HepG2 (cell line): ENCODE results near the gene DOK1. TPM values are rescaled to one million over a fixed set of nuclear protein-coding genes. Genes with fewer than 3 reads are reported as not detected.

ENCODE experiments used
- BRCA1 ChIP-seq: sonication (generic); formaldehyde crosslinking; IDR thresholded peaks from 2 replicates; pipeline ENCODE4 v1.4.0; 2020; ENCODE audit warnings: missing genetic modification reagents
- CBX2 ChIP-seq, 2 experiments: fragments of 200-600 bp in 1 of 2; sonication (generic); formaldehyde crosslinking in 1 of 2; IDR thresholded peaks; 2 replicates each; pipeline versions ENCODE4 v1.7.0 to v1.8.1; 2018 to 2022; ENCODE audit warnings: low read depth in 2 of 2, low read length in 1 of 2, mild to moderate bottlenecking in 1 of 2, missing genetic modification reagents in 1 of 2
- ETV5 ChIP-seq: IDR thresholded peaks from 2 replicates; pipeline ENCODE4 v1.6.1; 2018; ENCODE audit warnings: missing biosample characterization, missing genetic modification reagents, inconsistent platforms, borderline replicate concordance
- HNF4A ChIP-seq: sonication (generic); formaldehyde crosslinking; IDR thresholded peaks from 2 replicates; pipeline ENCODE4 v1.4.0; 2020; ENCODE audit warnings: missing genetic modification reagents
- HOXA9 ChIP-seq: sonication (generic); formaldehyde crosslinking; IDR thresholded peaks from 2 replicates; pipeline ENCODE4 v1.8.1; 2022; ENCODE audit warnings: missing genetic modification reagents, mild to moderate bottlenecking, moderate library complexity, borderline replicate concordance
- NR2C2 ChIP-seq: sonication (generic); formaldehyde crosslinking; IDR thresholded peaks from 2 replicates; pipeline ENCODE4 v1.4.0; 2020; ENCODE audit warnings: missing genetic modification reagents, mild to moderate bottlenecking, moderate library complexity, borderline replicate concordance
- POLR2G ChIP-seq: fragments of 200-400 bp; formaldehyde crosslinking; IDR thresholded peaks from 2 replicates; pipeline ENCODE4 v1.6.1; 2018; ENCODE audit warnings: mild to moderate bottlenecking, low read depth, low read length, moderate library complexity
- RBFOX2 ChIP-seq: fragments of 200-400 bp; formaldehyde crosslinking; IDR thresholded peaks from 2 replicates; pipeline ENCODE4 v1.6.1; 2017; ENCODE audit warnings: low read depth, mild to moderate bottlenecking, low read length
- RELA ChIP-seq: sonication (generic); formaldehyde crosslinking; IDR thresholded peaks from 2 replicates; pipeline ENCODE4 v1.4.0; 2020; ENCODE audit warnings: missing genetic modification reagents
- SP2 ChIP-seq: sonication (generic); formaldehyde crosslinking; IDR thresholded peaks from 2 replicates; pipeline ENCODE4 v1.5.1; 2020; ENCODE audit warnings: mild to moderate bottlenecking, missing genetic modification reagents
- SRSF4 ChIP-seq: fragments of 200-400 bp; formaldehyde crosslinking; IDR thresholded peaks from one replicate; pipeline ENCODE4 v1.6.1; 2018; ENCODE audit warnings: mild to moderate bottlenecking, low read depth, low read length, moderate library complexity; ENCODE audit not compliant: poor library complexity, severe bottlenecking
- SUZ12 ChIP-seq: fragments of 150-350 bp; IDR thresholded peaks from 2 replicates; pipeline ENCODE4 v1.6.1; 2014; ENCODE audit warnings: low read depth, low read length
- TCF12 ChIP-seq, 2 experiments: fragments of 450-650 bp in 1 of 2; sonication (generic) in 1 of 2; formaldehyde crosslinking in 1 of 2; IDR thresholded peaks; 2 replicates each; pipeline versions ENCODE4 v1.6.1 to v1.8.0; 2017 to 2022; ENCODE audit warnings: antibody characterized with exemption in 1 of 2, mild to moderate bottlenecking in 1 of 2, missing genetic modification reagents in 1 of 2, moderate library complexity in 1 of 2
- TCF7L2 ChIP-seq: IDR thresholded peaks from 2 replicates; pipeline ENCODE4 v1.6.1; 2011; ENCODE audit warnings: mild to moderate bottlenecking, low read depth, low read length, moderate library complexity
- TERF1 ChIP-seq: sonication (generic); formaldehyde crosslinking; IDR thresholded peaks from 2 replicates; pipeline ENCODE4 v1.8.0; 2022; ENCODE audit warnings: mild to moderate bottlenecking, missing genetic modification reagents, moderate library complexity
- ZBTB7A ChIP-seq: sonication (generic); formaldehyde crosslinking; IDR thresholded peaks from 2 replicates; pipeline ENCODE4 v1.8.0; 2022; ENCODE audit warnings: mild to moderate bottlenecking, missing genetic modification reagents
- ZNF12 ChIP-seq: sonication (generic); formaldehyde crosslinking; IDR thresholded peaks from 2 replicates; pipeline ENCODE4 v1.5.0; 2020; ENCODE audit warnings: missing genetic modification reagents
- ZNF260 ChIP-seq: sonication (generic); formaldehyde crosslinking; IDR thresholded peaks from 2 replicates; pipeline ENCODE4 v1.4.0; 2020; ENCODE audit warnings: missing genetic modification reagents, low read depth, mild to moderate bottlenecking, borderline replicate concordance
- ZNF33B ChIP-seq: sonication (generic); formaldehyde crosslinking; IDR thresholded peaks from 2 replicates; pipeline ENCODE4 v1.5.1; 2020; ENCODE audit warnings: mild to moderate bottlenecking, missing genetic modification reagents
- ZNF383 ChIP-seq: sonication (generic); formaldehyde crosslinking; IDR thresholded peaks from 2 replicates; pipeline ENCODE4 v1.4.0; 2020; ENCODE audit warnings: missing genetic modification reagents, mild to moderate bottlenecking, borderline replicate concordance
- ZNF652 ChIP-seq: IDR thresholded peaks from 2 replicates; pipeline ENCODE4 v1.6.1; 2016; ENCODE audit warnings: low read depth, borderline replicate concordance
- ZNF713 ChIP-seq: sonication (generic); formaldehyde crosslinking; IDR thresholded peaks from 2 replicates; pipeline ENCODE4 v1.4.0; 2020; ENCODE audit warnings: mild to moderate bottlenecking, missing genetic modification reagents
- ZNF720 ChIP-seq: sonication (generic); formaldehyde crosslinking; IDR thresholded peaks from 2 replicates; pipeline ENCODE4 v1.4.0; 2020; ENCODE audit warnings: missing genetic modification reagents
- ZNF879 ChIP-seq: sonication (generic); formaldehyde crosslinking; IDR thresholded peaks from 2 replicates; pipeline ENCODE4 v1.8.1; 2023; ENCODE audit warnings: missing genetic modification reagents
- polyA plus RNA-seq, 8 experiments: library from polyadenylated mRNA; depleted of rRNA in 3 of 8; stranded (reverse) in 7 of 8; unstranded in 1 of 8; fragments of >200 nt; fragmentation: Illumina TruSeq in 4 of 8; extraction: Trizol in 4 of 8; gene quantifications; 2 replicates each; pipeline versions ENCODE4 v1.2.1 to v1.2.3, GENCODE V29; 2011 to 2016; ENCODE audit warnings: low read depth in 4 of 8, missing spikeins in 1 of 8, mixed read lengths in 1 of 8; ENCODE audit not compliant: insufficient read depth in 1 of 8
- total RNA-seq, 5 experiments: library from RNA; depleted of rRNA; stranded (reverse); fragments of >200 nt; fragmentation: Illumina TruSeq; extraction: Trizol; gene quantifications; 2 replicates each; pipeline ENCODE4 v1.2.3, GENCODE V29; 2016; ENCODE audit warnings: low read depth in 1 of 5
- TF ChIP-seq, protein P1 (sequence below): IDR thresholded peaks from 2 replicates; pipeline ENCODE4 v1.6.1; 2016; ENCODE audit warnings: low read depth, borderline replicate concordance
- TF ChIP-seq, protein P2 (sequence below): sonication (generic); formaldehyde crosslinking; IDR thresholded peaks from 2 replicates; pipeline ENCODE4 v1.9.0; 2021; ENCODE audit warnings: missing genetic modification reagents, borderline replicate concordance

Gene DOK1
- total and polyA plus RNA-seq, 2 of the 13 experiments (the other 11 are each of a cell fraction or from before 2014, with no cell fraction given), result 0.53 to 0.74 TPM

DNA sequence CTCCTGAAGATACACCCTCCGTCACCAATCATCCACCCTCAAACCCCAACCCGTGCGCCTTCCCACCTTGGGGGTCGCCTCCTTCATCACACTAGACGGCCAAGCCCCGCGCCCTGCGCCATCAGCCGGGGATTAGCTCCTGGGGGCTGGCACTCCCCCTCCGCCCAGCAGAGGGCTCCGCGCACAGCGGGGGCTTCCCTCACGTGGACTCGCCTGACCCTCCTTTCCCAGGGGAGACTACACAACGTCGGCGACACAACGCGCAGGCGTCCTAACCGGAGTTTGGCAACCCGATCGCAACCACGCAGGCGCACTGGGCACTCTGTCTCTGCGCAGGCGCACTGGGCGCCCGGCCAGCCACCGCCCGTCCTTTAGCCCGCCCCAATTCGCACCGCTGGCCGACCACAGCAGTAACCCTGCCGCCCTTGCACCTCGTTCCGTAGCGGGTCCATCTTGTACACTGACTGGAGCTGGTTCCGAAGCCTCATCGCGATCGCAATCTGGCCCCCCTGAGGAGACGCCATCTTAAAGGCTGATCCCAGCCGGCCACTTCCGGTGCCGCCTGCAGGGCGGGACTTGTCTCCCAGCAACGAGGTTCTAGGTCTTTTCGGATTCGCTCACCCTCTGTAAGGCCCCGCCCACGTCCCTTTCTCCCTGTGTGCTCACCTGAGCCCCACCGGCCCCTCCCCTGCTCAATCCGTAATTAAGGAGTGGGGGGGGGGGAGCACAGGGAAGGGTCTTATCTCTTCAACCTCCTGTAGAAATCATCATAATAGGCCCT lies 47.2 kb upstream of the DOK1 start, which contains the start of gene PCGF1 (continued):
- no peak for TF ChIP-seq CBX2 (IDR thresholded peaks at IDR 0.05; ENCODE audit: low read depth, low read length)
- TF ChIP-seq CBX2 (CRISPR knock-in tag; IDR thresholded peaks at IDR 0.05; ENCODE audit: low read depth), result 0 out of 2 replicates have a peak, but pooled peaks have one; percentile 35
- TF ChIP-seq ZNF652 (CRISPR knock-in tag), result no peak
- TF ChIP-seq ZNF720 (CRISPR knock-in tag), result no peak
- TF ChIP-seq POLR2G, result peak; percentile 80
- TF ChIP-seq SP2 (CRISPR knock-in tag), result peak; percentile 94
- TF ChIP-seq ZNF713 (CRISPR knock-in tag), result no peak
- peak; percentile 97 for TF ChIP-seq ZNF383 (CRISPR knock-in tag)
- TF ChIP-seq RELA, result no peak
- no peak; the same call in 1 of the 2 replicates for TF ChIP-seq HOXA9 (CRISPR knock-in tag)
- TF ChIP-seq SRSF4, result no peak
- TF ChIP-seq RBFOX2, result peak; percentile 97
- TF ChIP-seq NR2C2 (CRISPR knock-in tag), result peak; percentile 93
- TF ChIP-seq SUZ12, result no peak
- peak; percentile 50 for TF ChIP-seq HNF4A (CRISPR knock-in tag)
- TF ChIP-seq ZNF12 (CRISPR knock-in tag), result peak; percentile 3; the same call in 1 of the 2 replicates
- no peak for TF ChIP-seq TCF12 (IDR thresholded peaks at IDR 0.05)
- TF ChIP-seq TCF12 (CRISPR knock-in tag; IDR thresholded peaks at IDR 0.05), result no peak; the same call in 1 of the 2 replicates
- peak; percentile 70 for TF ChIP-seq BRCA1 (CRISPR knock-in tag)
- peak; percentile 72; the same call in 1 of the 2 replicates for TF ChIP-seq ZNF879 (CRISPR knock-in tag)
- no peak; the same call in 1 of the 2 replicates for TF ChIP-seq ZNF260 (CRISPR knock-in tag)
- TF ChIP-seq ETV5 (CRISPR knock-in tag), result no peak; the same call in none of the 2 replicates
- TF ChIP-seq TERF1, result peak; percentile 58; the same call in 1 of the 2 replicates
- TF ChIP-seq TCF7L2, result no peak
- TF ChIP-seq ZBTB7A, result peak; percentile 90
- TF ChIP-seq, protein P1, sequence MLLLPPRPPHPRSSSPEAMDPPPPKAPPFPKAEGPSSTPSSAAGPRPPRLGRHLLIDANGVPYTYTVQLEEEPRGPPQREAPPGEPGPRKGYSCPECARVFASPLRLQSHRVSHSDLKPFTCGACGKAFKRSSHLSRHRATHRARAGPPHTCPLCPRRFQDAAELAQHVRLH, result 0 out of 2 replicates have a peak, but pooled peaks have one; percentile 19
- TF ChIP-seq ZNF33B (CRISPR knock-in tag), result no peak
- TF ChIP-seq, protein P2, sequence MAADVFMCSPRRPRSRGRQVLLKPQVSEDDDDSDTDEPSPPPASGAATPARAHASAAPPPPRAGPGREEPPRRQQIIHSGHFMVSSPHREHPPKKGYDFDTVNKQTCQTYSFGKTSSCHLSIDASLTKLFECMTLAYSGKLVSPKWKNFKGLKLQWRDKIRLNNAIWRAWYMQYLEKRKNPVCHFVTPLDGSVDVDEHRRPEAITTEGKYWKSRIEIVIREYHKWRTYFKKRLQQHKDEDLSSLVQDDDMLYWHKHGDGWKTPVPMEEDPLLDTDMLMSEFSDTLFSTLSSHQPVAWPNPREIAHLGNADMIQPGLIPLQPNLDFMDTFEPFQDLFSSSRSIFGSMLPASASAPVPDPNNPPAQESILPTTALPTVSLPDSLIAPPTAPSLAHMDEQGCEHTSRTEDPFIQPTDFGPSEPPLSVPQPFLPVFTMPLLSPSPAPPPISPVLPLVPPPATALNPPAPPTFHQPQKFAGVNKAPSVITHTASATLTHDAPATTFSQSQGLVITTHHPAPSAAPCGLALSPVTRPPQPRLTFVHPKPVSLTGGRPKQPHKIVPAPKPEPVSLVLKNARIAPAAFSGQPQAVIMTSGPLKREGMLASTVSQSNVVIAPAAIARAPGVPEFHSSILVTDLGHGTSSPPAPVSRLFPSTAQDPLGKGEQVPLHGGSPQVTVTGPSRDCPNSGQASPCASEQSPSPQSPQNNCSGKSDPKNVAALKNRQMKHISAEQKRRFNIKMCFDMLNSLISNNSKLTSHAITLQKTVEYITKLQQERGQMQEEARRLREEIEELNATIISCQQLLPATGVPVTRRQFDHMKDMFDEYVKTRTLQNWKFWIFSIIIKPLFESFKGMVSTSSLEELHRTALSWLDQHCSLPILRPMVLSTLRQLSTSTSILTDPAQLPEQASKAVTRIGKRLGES, result no peak
